Measurements from ENCODE around the gene FTO.
"Not testable (repeated sequence)": the region's sequence is repeated elsewhere in the genome, so short reads cannot be mapped to it uniquely, and the experiment has no call there.

FTO gene

GRCh38 chr16:54178478-54178976 is 474.6 kb downstream of the FTO start:
- no peak for DNase-seq (ENCODE audit: low spot score)

- DNase-seq (ENCODE audit: low spot score) = no peak
These were observed 476.7 kb downstream of the FTO start for GRCh38 chr16:54180421-54181359.

- not testable (repeated sequence) for DNase-seq (ENCODE audit: low spot score)
These were observed 477.9 kb downstream of the FTO start for GRCh38 chr16:54181683-54182329.

GRCh38 chr16:54185045-54185444 is 481.1 kb downstream of the FTO start:
- no peak for DNase-seq (ENCODE audit: low spot score)

- DNase-seq (ENCODE audit: low spot score) = no peak
These were observed 487.2 kb downstream of the FTO start for GRCh38 chr16:54191163-54191562.

GRCh38 chr16:54191592-54191991 is 487.6 kb downstream of the FTO start:
- no peak for DNase-seq (ENCODE audit: low spot score)

GRCh38 chr16:54193013-54193664 is 489.2 kb downstream of the FTO start:
- no peak for DNase-seq (ENCODE audit: low spot score)

- peak; percentile 6 for DNase-seq (ENCODE audit: low spot score)
These were observed 489.8 kb downstream of the FTO start for GRCh38 chr16:54193665-54194333.

GRCh38 chr16:54194334-54194743 is 490.4 kb downstream of the FTO start:
- no peak for DNase-seq (ENCODE audit: low spot score)

- no peak for DNase-seq (ENCODE audit: low spot score)
These were observed 493.8 kb downstream of the FTO start for GRCh38 chr16:54197758-54198157.

GRCh38 chr16:54199487-54200160 is 495.7 kb downstream of the FTO start:
- DNase-seq (ENCODE audit: low spot score) = no peak

- no peak for DNase-seq (ENCODE audit: low spot score)
These were observed 496.2 kb downstream of the FTO start for GRCh38 chr16:54200161-54200534.

- DNase-seq (ENCODE audit: low spot score) = no peak
These were observed 496.8 kb downstream of the FTO start for GRCh38 chr16:54200720-54201119.

GRCh38 chr16:54201200-54201599 is 497.2 kb downstream of the FTO start:
- DNase-seq (ENCODE audit: low spot score) = no peak
